IMR-90 (cell line): Measurements from ENCODE around the gene CBR1. TPM values are rescaled to one million over a fixed set of nuclear protein-coding genes. Genes with fewer than 3 reads are reported as not detected.

ENCODE experiments used
- ATAC-seq: fragments of 200-7000 bp; cut with Tn5 transposase; 2 replicates; pipeline ENCODE4 v1.9.1; 2020; ENCODE audit warnings: low read depth, mild to moderate bottlenecking, moderate library complexity
- BruUV-seq: library from RNA; stranded (reverse); fragments of 400-500 nt; replicated peaks from 2 replicates; lab custom pipeline; 2021; lab: Mats Ljungman, UMichigan
- CTCF ChIA-PET: fragments of 300-600 bp; formaldehyde crosslinking; extraction: SDS; loops from one replicate; lab custom pipeline; 2021; ENCODE audit warnings: antibody characterized with exemption; lab: Yijun Ruan, JAX
- POLR2A ChIA-PET: fragments of 300-600 bp; sonication (Branson Sonifier 250); formaldehyde crosslinking; loops from one replicate; lab custom pipeline; 2022; ENCODE audit warnings: antibody characterized with exemption; ENCODE audit not compliant: unreplicated experiment; lab: Charles Lee
- DNase-seq: peaks from one replicate; pipeline ENCODE4 v3.0.0; 2013
- H2AFZ ChIP-seq: replicated peaks from 2 replicates; pipeline ENCODE3; 2013; ENCODE audit warnings: low read length, mild to moderate bottlenecking; ENCODE audit not compliant: poor library complexity
- H2AK5ac ChIP-seq: 2 replicates; pipeline ENCODE4 v1.6.1; 2013; ENCODE audit warnings: low read depth, low read length, inconsistent platforms
- H2AK9ac ChIP-seq: replicated peaks from 2 replicates; pipeline ENCODE3; 2013; ENCODE audit warnings: mild to moderate bottlenecking, low read depth, low read length, moderate library complexity; ENCODE audit not compliant: poor library complexity
- H2BK120ac ChIP-seq: 2 replicates; pipeline ENCODE4 v1.6.1; 2013; ENCODE audit warnings: low read depth, low read length, inconsistent platforms
- H2BK15ac ChIP-seq: 3 replicates; pipeline ENCODE4 v1.6.1; 2013; ENCODE audit warnings: low read depth, low read length, inconsistent platforms
- H2BK20ac ChIP-seq: 2 replicates; pipeline ENCODE4 v1.6.1; 2013; ENCODE audit warnings: low read depth, mild to moderate bottlenecking, inconsistent platforms, low read length, moderate library complexity
- H2BK5ac ChIP-seq: 2 replicates; pipeline ENCODE4 v1.6.1; 2013; ENCODE audit warnings: mild to moderate bottlenecking, low read depth, low read length, inconsistent platforms; ENCODE audit not compliant: poor library complexity, severe bottlenecking
- H3K14ac ChIP-seq: replicated peaks from 2 replicates; pipeline ENCODE4 v1.6.1; 2013; ENCODE audit warnings: low read depth, low read length, inconsistent platforms
- H3K18ac ChIP-seq: 2 replicates; pipeline ENCODE4 v1.6.1; 2013; ENCODE audit warnings: low read depth, low read length, control low read depth
- H3K23ac ChIP-seq: 2 replicates; pipeline ENCODE4 v1.6.1; 2013; ENCODE audit warnings: low read depth, low read length, inconsistent platforms
- H3K27ac ChIP-seq: 2 replicates; pipeline ENCODE4 v1.5.1; 2013; ENCODE audit warnings: mild to moderate bottlenecking, control low read depth, low read length; ENCODE audit not compliant: insufficient read depth
- H3K27me3 ChIP-seq: 2 replicates; pipeline ENCODE4 v1.6.1; 2013; ENCODE audit warnings: low read length; ENCODE audit not compliant: control insufficient read depth, insufficient read depth
- H3K36me3 ChIP-seq: 2 replicates; pipeline ENCODE4 v1.6.1; 2013; ENCODE audit warnings: low read length, mixed read lengths; ENCODE audit not compliant: control insufficient read depth, insufficient read depth
- H3K4ac ChIP-seq: 2 replicates; pipeline ENCODE4 v1.6.1; 2013; ENCODE audit warnings: low read depth, low read length, inconsistent platforms
- H3K4me1 ChIP-seq: 2 replicates; pipeline ENCODE4 v1.6.1; 2013; ENCODE audit warnings: low read length, mixed read lengths; ENCODE audit not compliant: control insufficient read depth, insufficient read depth
- H3K4me2 ChIP-seq: 2 replicates; pipeline ENCODE4 v1.6.1; 2013; ENCODE audit warnings: low read depth, mild to moderate bottlenecking, control low read depth, low read length, moderate library complexity
- H3K4me3 ChIP-seq: 2 replicates; pipeline ENCODE4 v1.5.1; 2013; ENCODE audit warnings: low read depth, mild to moderate bottlenecking, control low read depth, low read length, moderate library complexity; ENCODE audit not compliant: insufficient read depth
- H3K56ac ChIP-seq: 2 replicates; pipeline ENCODE4 v1.6.1; 2013; ENCODE audit warnings: low read length, inconsistent platforms; ENCODE audit not compliant: insufficient read depth; ENCODE audit errors: extremely low read depth
- H3K79me1 ChIP-seq, 2 experiments: 2 replicates each; pipeline ENCODE4 v1.6.1; 2013; ENCODE audit warnings: low read length in 2 of 2, inconsistent platforms in 1 of 2, low read depth in 1 of 2
- H3K9ac ChIP-seq: 2 replicates; pipeline ENCODE4 v1.6.1; 2013; ENCODE audit warnings: low read depth, low read length, control low read depth
- H3K9me1 ChIP-seq: 2 replicates; pipeline ENCODE4 v1.6.1; 2013; ENCODE audit warnings: low read length, inconsistent platforms; ENCODE audit not compliant: insufficient read depth
- H3K9me3 ChIP-seq: 2 replicates; pipeline ENCODE4 v1.6.1; 2013; ENCODE audit warnings: low read length; ENCODE audit not compliant: control insufficient read depth, insufficient read depth
- H4K20me1 ChIP-seq: 2 replicates; pipeline ENCODE4 v1.6.1; 2013; ENCODE audit warnings: low read length, inconsistent platforms; ENCODE audit not compliant: insufficient read depth
- H4K5ac ChIP-seq: 2 replicates; pipeline ENCODE4 v1.6.1; 2013; ENCODE audit warnings: mild to moderate bottlenecking, low read depth, low read length, control low read depth
- H4K8ac ChIP-seq, 2 experiments: 2 replicates each; pipeline ENCODE4 v1.6.1; 2013; ENCODE audit warnings: low read depth in 2 of 2, low read length in 2 of 2, control low read depth in 1 of 2, inconsistent platforms in 1 of 2
- H4K91ac ChIP-seq: 2 replicates; pipeline ENCODE4 v1.6.1; 2013; ENCODE audit warnings: low read depth, low read length, inconsistent platforms; ENCODE audit not compliant: insufficient read depth
- BHLHE40 ChIP-seq: fragments of 150-350 bp; IDR thresholded peaks from 2 replicates; pipeline ENCODE4 v1.6.1; 2016; ENCODE audit warnings: mild to moderate bottlenecking, low read depth, low read length
- CEBPB ChIP-seq: IDR thresholded peaks from 2 replicates; pipeline ENCODE4 v1.6.1; 2012; ENCODE audit warnings: low read depth, low read length, improper control_type of control experiment
- CHD1 ChIP-seq: IDR thresholded peaks from 2 replicates; pipeline ENCODE4 v1.6.1; 2012; ENCODE audit warnings: low read depth, low read length, improper control_type of control experiment
- FOS ChIP-seq: fragments of 150-350 bp; IDR thresholded peaks from 2 replicates; pipeline ENCODE4 v1.6.1; 2016; ENCODE audit warnings: low read depth, low read length
- MAFK ChIP-seq: IDR thresholded peaks from 2 replicates; pipeline ENCODE4 v1.6.1; 2012; ENCODE audit warnings: low read depth, low read length, improper control_type of control experiment
- MAZ ChIP-seq: IDR thresholded peaks from 2 replicates; pipeline ENCODE4 v1.6.1; 2012; ENCODE audit warnings: low read depth, mild to moderate bottlenecking, low read length, improper control_type of control experiment, moderate library complexity, borderline replicate concordance
- MXI1 ChIP-seq: IDR thresholded peaks from 2 replicates; pipeline ENCODE4 v1.6.1; 2012; ENCODE audit warnings: low read depth, mild to moderate bottlenecking, low read length, moderate library complexity, borderline replicate concordance
- NFE2L2 ChIP-seq: fragments of 150-350 bp; IDR thresholded peaks from 2 replicates; pipeline ENCODE4 v1.6.1; 2016; ENCODE audit warnings: low read depth, mild to moderate bottlenecking, low read length
- POLR2A ChIP-seq: IDR thresholded peaks from 2 replicates; pipeline ENCODE4 v1.6.1; 2012; ENCODE audit warnings: mild to moderate bottlenecking, low read depth, low read length
- RAD21 ChIP-seq: IDR thresholded peaks from 2 replicates; pipeline ENCODE4 v1.6.1; 2012; ENCODE audit warnings: low read length, improper control_type of control experiment
- RCOR1 ChIP-seq: IDR thresholded peaks from 2 replicates; pipeline ENCODE4 v1.6.1; 2012; ENCODE audit warnings: mild to moderate bottlenecking, low read length, improper control_type of control experiment; ENCODE audit not compliant: insufficient replicate concordance
- RFX5 ChIP-seq: IDR thresholded peaks from 2 replicates; pipeline ENCODE4 v1.8.0; 2012; ENCODE audit warnings: low read depth, mild to moderate bottlenecking, low read length, moderate library complexity
- SMC3 ChIP-seq: fragments of 150-350 bp; IDR thresholded peaks from 2 replicates; pipeline ENCODE4 v1.6.1; 2016; ENCODE audit warnings: low read depth, mild to moderate bottlenecking, antibody characterized with exemption, low read length, moderate library complexity
- WGBS, 2 experiments: methylation state at CpG; one replicate each; pipeline versions ENCODE4 v1.1.5 to v1.1.7; 2013; ENCODE audit warnings: missing lambda C conversion rate in 2 of 2; ENCODE audit not compliant: insufficient read length in 1 of 2; ENCODE audit errors: extremely low coverage in 2 of 2; 5-methylcytosine and 5-hydroxymethylcytosine counted together
- dilution Hi-C: fragments of 300-500 bp; cut with HindIII; formaldehyde crosslinking; loops from one replicate; pipeline ENCODE4 v1.14.3; 2018; ENCODE audit warnings: low sequenced_read_pairs; ENCODE audit not compliant: unreplicated experiment
- in situ Hi-C: fragments of 300-500 bp; cut with MboI; formaldehyde crosslinking; loops from 3 replicates; pipeline ENCODE4 v1.14.3; 2019; ENCODE audit warnings: low sequenced_read_pairs, inconsistent platforms, mixed read lengths
- intact Hi-C: fragments of 100-400 bp; cut with micrococcal nuclease; formaldehyde crosslinking; loops from 2 replicates; pipeline ENCODE4 v1.10.0; 2022
- polyA plus RNA-seq, 3 experiments: library from polyadenylated mRNA; depleted of rRNA; stranded (reverse); fragments of >200 nt; gene quantifications; 2 replicates each; pipeline ENCODE4 v1.2.3, GENCODE V29; 2012; ENCODE audit warnings: low replicate concordance in 1 of 3
- total RNA-seq: library from RNA; depleted of rRNA; stranded (reverse); fragments of >200 nt; gene quantifications from 2 replicates; pipeline ENCODE4 v1.2.3, GENCODE V29; 2012
- TF ChIP-seq, protein P1 (sequence below): fragments of 150-350 bp; IDR thresholded peaks from 2 replicates; pipeline ENCODE4 v1.6.1; 2017; ENCODE audit warnings: mild to moderate bottlenecking, antibody characterized with exemption, low read length, low read depth
- TF ChIP-seq, protein P2 (sequence below): conservative IDR thresholded peaks from 2 replicates; pipeline ENCODE4 v1.5.1; 2012; ENCODE audit warnings: mild to moderate bottlenecking, low read depth, low read length, improper control_type of control experiment

The CBR1 gene
- total and polyA plus RNA-seq, 2 of the 4 experiments (the other 2 are of a cell fraction), result 122 to 222 TPM

DNA sequence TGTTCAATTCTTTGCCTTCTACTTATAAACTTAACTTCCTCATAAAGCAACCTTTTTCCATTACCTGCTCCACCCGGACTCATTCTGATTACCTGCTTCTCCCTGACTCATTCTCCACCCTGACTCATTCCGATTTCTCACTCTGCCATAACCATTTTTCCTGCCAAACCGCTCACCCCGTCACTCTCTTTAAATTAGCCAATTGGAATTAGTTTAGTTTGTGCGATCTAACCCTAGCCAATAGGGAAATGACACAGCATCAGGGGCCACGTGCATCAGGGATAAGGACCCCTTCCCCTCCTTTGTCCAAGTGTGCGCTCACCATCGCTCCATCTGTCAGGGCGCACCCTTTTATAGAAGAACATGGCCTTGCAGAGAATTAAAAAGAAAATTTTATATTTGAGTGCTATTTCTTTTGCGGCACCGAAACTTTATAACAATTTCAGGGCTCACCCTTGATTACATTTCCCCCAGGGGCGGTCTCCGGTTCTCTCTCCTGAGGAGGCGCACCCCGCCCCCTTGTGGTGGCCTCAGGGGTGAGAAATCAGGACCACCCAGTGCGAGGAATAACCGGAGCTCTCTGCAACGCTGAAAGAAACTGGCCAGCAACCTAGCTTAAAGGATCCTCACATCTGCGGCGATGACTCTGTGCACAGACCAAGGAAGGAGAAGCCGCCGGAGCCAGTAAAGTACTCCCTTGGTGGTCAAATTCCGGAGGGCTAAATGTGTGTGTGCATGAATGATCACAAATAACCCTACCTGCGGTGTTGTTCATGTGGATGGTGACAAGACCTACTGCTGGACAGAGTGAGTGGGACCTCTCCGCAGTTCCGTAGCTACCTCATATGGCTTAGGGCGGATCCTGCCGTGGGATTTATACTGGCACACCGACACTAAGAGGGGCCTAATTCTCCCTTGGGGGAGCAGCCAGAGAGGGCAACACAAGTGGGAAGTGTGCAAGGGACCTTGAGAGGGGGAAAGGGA lies 34.8 kb downstream of the CBR1 start:
- no peak overlapping the region for H2BK5ac ChIP-seq
- H3K14ac ChIP-seq, result no peak overlapping the region
- H3K9me3 ChIP-seq, result no peaks in the 10 kb centered on the region
- no peak overlapping the region for H2BK15ac ChIP-seq
- dilution Hi-C loops (no loop called here), intact Hi-C loops (no loop called here), in situ Hi-C loops (no loop called here)
- no peak overlapping the region for H3K4ac ChIP-seq
- H3K4me3 ChIP-seq, result no peak overlapping the region
- no peak overlapping the region for H4K91ac ChIP-seq
- peaks cover 55% of the 10 kb centered on the region for H3K27me3 ChIP-seq
- H3K56ac ChIP-seq, result no peak overlapping the region
- H3K4me1 ChIP-seq, result no peaks in the 10 kb centered on the region
- ATAC-seq (peak; percentile 61), DNase-seq (peak; percentile 26)
- H4K5ac ChIP-seq, result no peak overlapping the region
- no peak overlapping the region for H2AK5ac ChIP-seq
- no peaks in the 10 kb centered on the region for H3K79me1 ChIP-seq
- H3K18ac ChIP-seq, result no peak overlapping the region
- BruUV-seq, result no TSS peak
- H4K20me1 ChIP-seq, result no peaks in the 10 kb centered on the region
- H3K4me2 ChIP-seq, result peak overlapping the region; percentile 19; the same call in 1 of the 2 replicates
- H3K9ac ChIP-seq, result no peak overlapping the region
- no peaks in the 10 kb centered on the region for H3K9me1 ChIP-seq
- ChIA-PET CTCF (no interaction called here), POLR2A (no interaction called here)
- no peak overlapping the region for H2BK120ac ChIP-seq
- no peak overlapping the region for H4K8ac ChIP-seq
- H3K27ac ChIP-seq, result no peak overlapping the region
- H3K36me3 ChIP-seq, result no peaks in the 10 kb centered on the region
- H2AK9ac ChIP-seq, result no peak overlapping the region
- no peak overlapping the region for H3K23ac ChIP-seq
- WGBS, 2 experiments, result no CpG with 5 or more reads among the region's 29 CpGs
- H2BK20ac ChIP-seq, result no peak overlapping the region
- peak overlapping the region; percentile 46 for H2AFZ ChIP-seq
- TF ChIP-seq NFE2L2 (no peak), BHLHE40 (no peak), RFX5 (no peak), MAFK (no peak), FOS (no peak), CEBPB (no peak), RCOR1 (no peak), SMC3 (peak; percentile 35), MXI1 (no peak), POLR2A (no peak), MAZ (no peak), RAD21 (peak; percentile 43), CHD1 (no peak)
- TF ChIP-seq, protein P1, sequence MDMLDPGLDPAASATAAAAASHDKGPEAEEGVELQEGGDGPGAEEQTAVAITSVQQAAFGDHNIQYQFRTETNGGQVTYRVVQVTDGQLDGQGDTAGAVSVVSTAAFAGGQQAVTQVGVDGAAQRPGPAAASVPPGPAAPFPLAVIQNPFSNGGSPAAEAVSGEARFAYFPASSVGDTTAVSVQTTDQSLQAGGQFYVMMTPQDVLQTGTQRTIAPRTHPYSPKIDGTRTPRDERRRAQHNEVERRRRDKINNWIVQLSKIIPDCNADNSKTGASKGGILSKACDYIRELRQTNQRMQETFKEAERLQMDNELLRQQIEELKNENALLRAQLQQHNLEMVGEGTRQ, result no peak
- TF ChIP-seq, protein P2, sequence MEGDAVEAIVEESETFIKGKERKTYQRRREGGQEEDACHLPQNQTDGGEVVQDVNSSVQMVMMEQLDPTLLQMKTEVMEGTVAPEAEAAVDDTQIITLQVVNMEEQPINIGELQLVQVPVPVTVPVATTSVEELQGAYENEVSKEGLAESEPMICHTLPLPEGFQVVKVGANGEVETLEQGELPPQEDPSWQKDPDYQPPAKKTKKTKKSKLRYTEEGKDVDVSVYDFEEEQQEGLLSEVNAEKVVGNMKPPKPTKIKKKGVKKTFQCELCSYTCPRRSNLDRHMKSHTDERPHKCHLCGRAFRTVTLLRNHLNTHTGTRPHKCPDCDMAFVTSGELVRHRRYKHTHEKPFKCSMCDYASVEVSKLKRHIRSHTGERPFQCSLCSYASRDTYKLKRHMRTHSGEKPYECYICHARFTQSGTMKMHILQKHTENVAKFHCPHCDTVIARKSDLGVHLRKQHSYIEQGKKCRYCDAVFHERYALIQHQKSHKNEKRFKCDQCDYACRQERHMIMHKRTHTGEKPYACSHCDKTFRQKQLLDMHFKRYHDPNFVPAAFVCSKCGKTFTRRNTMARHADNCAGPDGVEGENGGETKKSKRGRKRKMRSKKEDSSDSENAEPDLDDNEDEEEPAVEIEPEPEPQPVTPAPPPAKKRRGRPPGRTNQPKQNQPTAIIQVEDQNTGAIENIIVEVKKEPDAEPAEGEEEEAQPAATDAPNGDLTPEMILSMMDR, result peak; percentile 48
